Neural progenitor cell (in vitro differentiated cells): ENCODE measurements around the gene SRBD1. TPM values are rescaled to one million over a fixed set of nuclear protein-coding genes. Genes with fewer than 3 reads are reported as not detected.

Source experiments
- DNase-seq: peaks from one replicate; pipeline ENCODE4 v3.0.0-alpha.2; 2016; ENCODE audit warnings: low spot score
- H2AFZ ChIP-seq: fragments of 200-600 bp; sonication (generic); replicated peaks from 2 replicates; pipeline ENCODE4 v1.6.1; 2016; ENCODE audit warnings: antibody characterized with exemption
- H3F3A ChIP-seq: fragments of 200-600 bp; sonication (generic); 2 replicates; pipeline ENCODE4 v1.6.1; 2016; ENCODE audit warnings: antibody characterized with exemption, low read depth
- H3K27ac ChIP-seq: fragments of 200-600 bp; sonication (generic); 2 replicates; pipeline ENCODE4 v1.5.1; 2016; ENCODE audit warnings: mild to moderate bottlenecking
- H3K27me3 ChIP-seq: fragments of 200-600 bp; sonication (generic); 2 replicates; pipeline ENCODE4 v1.6.1; 2016; ENCODE audit warnings: mild to moderate bottlenecking, moderate library complexity
- H3K36me3 ChIP-seq: fragments of 200-600 bp; sonication (generic); 2 replicates; pipeline ENCODE4 v1.5.1; 2016
- H3K4me1 ChIP-seq: fragments of 200-600 bp; sonication (generic); 2 replicates; pipeline ENCODE4 v1.6.1; 2016; ENCODE audit warnings: mixed run types
- H3K4me2 ChIP-seq: fragments of 200-600 bp; sonication (generic); 2 replicates; pipeline ENCODE4 v1.6.1; 2016
- H3K4me3 ChIP-seq: fragments of 200-600 bp; sonication (generic); 2 replicates; pipeline ENCODE4 v1.5.1; 2016
- H3K79me2 ChIP-seq: fragments of 200-600 bp; sonication (generic); 2 replicates; pipeline ENCODE4 v1.6.1; 2016; ENCODE audit warnings: low read depth
- H3K9ac ChIP-seq: fragments of 200-600 bp; sonication (generic); 2 replicates; pipeline ENCODE4 v1.6.1; 2016
- H3K9me3 ChIP-seq: fragments of 200-600 bp; sonication (generic); 2 replicates; pipeline ENCODE4 v1.5.1; 2016; ENCODE audit warnings: low read depth
- H4K20me1 ChIP-seq: fragments of 200-600 bp; sonication (generic); 2 replicates; pipeline ENCODE4 v1.6.1; 2016; ENCODE audit warnings: low read depth
- H3K27ac Mint-ChIP-seq: 3 replicates; pipeline ENCODE4 v1.8.0; 2021; ENCODE audit warnings: mixed read lengths
- H3K27me3 Mint-ChIP-seq: 2 replicates; pipeline ENCODE4 v1.8.0; 2022; ENCODE audit warnings: low read depth, mild to moderate bottlenecking, inconsistent platforms, moderate library complexity, mixed read lengths; ENCODE audit not compliant: insufficient read depth
- H3K36me3 Mint-ChIP-seq: 3 replicates; pipeline ENCODE4 v1.8.0; 2021; ENCODE audit warnings: mixed read lengths
- H3K4me1 Mint-ChIP-seq: 3 replicates; pipeline ENCODE4 v1.8.0; 2021; ENCODE audit warnings: mixed read lengths
- H3K4me3 Mint-ChIP-seq: 3 replicates; pipeline ENCODE4 v1.8.0; 2021; ENCODE audit warnings: mild to moderate bottlenecking, moderate library complexity, mixed read lengths
- H3K9me3 Mint-ChIP-seq: 3 replicates; pipeline ENCODE4 v1.8.0; 2020; ENCODE audit warnings: mixed read lengths
- CTCF ChIP-seq: fragments of 200-600 bp; sonication (generic); IDR thresholded peaks from 2 replicates; pipeline ENCODE4 v1.5.1; 2017; ENCODE audit warnings: antibody characterized with exemption, mild to moderate bottlenecking
- EZH2 ChIP-seq: fragments of 200-600 bp; sonication (generic); IDR thresholded peaks from 2 replicates; pipeline ENCODE4 v1.6.1; 2017; ENCODE audit warnings: antibody characterized with exemption, mild to moderate bottlenecking, moderate library complexity
- EZH2phosphoT487 ChIP-seq: fragments of 200-600 bp; sonication (generic); IDR thresholded peaks from 2 replicates; pipeline ENCODE4 v1.6.1; 2017; ENCODE audit warnings: antibody characterized with exemption
- total RNA-seq: library from RNA; depleted of rRNA; stranded (reverse); fragments of >200 nt; gene quantifications from 2 replicates; pipeline ENCODE4 v1.2.3, GENCODE V29; 2015; ENCODE audit warnings: low replicate concordance

Gene SRBD1
- total RNA-seq, 1 donor from 2014 or later = 37.2 TPM

- Histone ChIP-seq H3K4me3 (no peak overlapping the region), H2AFZ (no peak overlapping the region), H3F3A (peaks cover under 1% of the 10 kb centered on the region), H3K79me2 (no peaks in the 10 kb centered on the region), H3K4me1 (peaks cover 2% of the 10 kb centered on the region), H3K27ac (no peak overlapping the region), H3K4me2 (no peak overlapping the region), H3K9ac (no peak overlapping the region), H3K36me3 (no peaks in the 10 kb centered on the region), H3K27me3 (no peaks in the 10 kb centered on the region), H3K9me3 (no peaks in the 10 kb centered on the region), H4K20me1 (peaks cover 1% of the 10 kb centered on the region)
- H3K4me3 Mint-ChIP-seq = no peak overlapping the region
- no peak for DNase-seq
- peaks cover 9% of the 10 kb centered on the region for H3K36me3 Mint-ChIP-seq
- no peaks in the 10 kb centered on the region for H3K9me3 Mint-ChIP-seq
- no peak overlapping the region for H3K27ac Mint-ChIP-seq
- no peaks in the 10 kb centered on the region for H3K4me1 Mint-ChIP-seq
- H3K27me3 Mint-ChIP-seq = no peaks in the 10 kb centered on the region
- TF ChIP-seq EZH2 = no peak
- TF ChIP-seq EZH2phosphoT487 = no peak
- no peak for TF ChIP-seq CTCF
Measured at GRCh38 chr2:45554073-45554741, 56.9 kb downstream of the SRBD1 start.

GRCh38 chr2:45551862-45552261, 59.2 kb downstream of the SRBD1 start:
- TF ChIP-seq CTCF (no peak), EZH2 (no peak), EZH2phosphoT487 (no peak)
- H3K36me3 Mint-ChIP-seq = peaks cover 7% of the 10 kb centered on the region
- H3K27me3 ChIP-seq = no peaks in the 10 kb centered on the region
- H3K9me3 ChIP-seq = no peaks in the 10 kb centered on the region
- no peaks in the 10 kb centered on the region for H3K27me3 Mint-ChIP-seq
- peaks cover 4% of the 10 kb centered on the region for H3F3A ChIP-seq
- H3K4me3 Mint-ChIP-seq = no peak overlapping the region
- H3K9me3 Mint-ChIP-seq = no peaks in the 10 kb centered on the region
- H3K4me1 ChIP-seq = peaks cover 10% of the 10 kb centered on the region
- DNase-seq = no peak
- no peak overlapping the region for H3K27ac ChIP-seq
- no peak overlapping the region for H3K4me3 ChIP-seq
- H3K79me2 ChIP-seq = no peaks in the 10 kb centered on the region
- H2AFZ ChIP-seq = no peak overlapping the region
- no peak overlapping the region for H3K9ac ChIP-seq
- H3K4me1 Mint-ChIP-seq = peaks cover 10% of the 10 kb centered on the region
- H3K4me2 ChIP-seq = no peak overlapping the region
- H4K20me1 ChIP-seq = peaks cover 11% of the 10 kb centered on the region
- no peak overlapping the region for H3K27ac Mint-ChIP-seq
- no peaks in the 10 kb centered on the region for H3K36me3 ChIP-seq

- Histone ChIP-seq H4K20me1 (peaks cover 11% of the 10 kb centered on the region), H3K4me3 (no peak overlapping the region), H3K4me1 (peaks cover 10% of the 10 kb centered on the region), H2AFZ (no peak overlapping the region), H3K9me3 (no peaks in the 10 kb centered on the region), H3K79me2 (no peaks in the 10 kb centered on the region), H3K36me3 (no peaks in the 10 kb centered on the region), H3K27me3 (no peaks in the 10 kb centered on the region), H3K9ac (no peak overlapping the region), H3K27ac (no peak overlapping the region), H3K4me2 (no peak overlapping the region), H3F3A (peaks cover 4% of the 10 kb centered on the region)
- H3K27me3 Mint-ChIP-seq = peaks cover 2% of the 10 kb centered on the region
- no peak overlapping the region for H3K4me3 Mint-ChIP-seq
- no peak overlapping the region for H3K27ac Mint-ChIP-seq
- H3K9me3 Mint-ChIP-seq = no peaks in the 10 kb centered on the region
- H3K4me1 Mint-ChIP-seq = peaks cover 10% of the 10 kb centered on the region
- no peak for DNase-seq
- TF ChIP-seq EZH2 (no peak), EZH2phosphoT487 (no peak), CTCF (no peak)
- H3K36me3 Mint-ChIP-seq = peaks cover 19% of the 10 kb centered on the region
Measured at GRCh38 chr2:45545943-45546342, 65.1 kb downstream of the SRBD1 start.
